Measurements from ENCODE around the gene GNL3L.

DNA sequence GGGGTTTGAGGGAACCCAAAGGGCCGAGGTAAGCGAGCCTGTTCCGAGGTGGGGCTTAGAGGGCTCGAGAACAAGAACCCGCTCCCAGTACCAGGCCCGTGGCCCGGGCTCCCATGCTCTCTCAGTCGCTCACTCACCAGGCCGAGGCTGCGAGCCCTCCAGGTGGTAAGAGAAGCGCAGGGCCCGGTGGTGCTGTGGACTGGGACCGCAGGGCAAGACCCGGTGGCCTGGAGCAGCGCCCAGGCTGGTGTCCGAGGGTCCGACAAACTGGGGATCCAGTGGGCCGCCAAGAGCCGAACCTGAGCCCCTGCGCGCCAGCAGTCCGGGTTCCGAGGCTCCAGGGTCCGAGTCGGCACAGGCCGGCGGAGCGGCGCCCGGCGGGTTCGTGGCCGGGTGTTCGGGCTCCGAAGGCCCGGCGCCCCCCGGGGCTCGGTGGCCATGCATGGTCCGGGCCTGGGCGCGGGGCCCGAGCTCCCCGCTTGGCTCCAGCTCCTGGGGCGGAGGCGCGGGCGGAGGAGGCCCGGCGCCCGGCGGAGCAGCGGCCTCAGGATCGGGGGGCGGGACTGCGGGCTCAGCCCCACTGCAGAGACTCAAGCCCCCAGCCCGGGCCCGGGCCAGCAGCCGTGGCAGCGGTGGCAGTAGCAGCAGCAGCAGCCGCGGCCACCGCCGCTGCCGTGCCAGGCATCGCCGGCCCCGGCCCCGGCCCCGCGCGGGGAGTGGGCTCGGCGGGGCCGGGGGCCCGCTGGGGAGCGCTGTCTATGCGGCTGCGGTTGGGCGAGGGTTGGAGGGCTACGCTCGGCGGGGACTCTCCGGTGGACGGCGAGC, 34.8 kb upstream of the GNL3L start:
- TF ChIP-seq, protein P1, sequence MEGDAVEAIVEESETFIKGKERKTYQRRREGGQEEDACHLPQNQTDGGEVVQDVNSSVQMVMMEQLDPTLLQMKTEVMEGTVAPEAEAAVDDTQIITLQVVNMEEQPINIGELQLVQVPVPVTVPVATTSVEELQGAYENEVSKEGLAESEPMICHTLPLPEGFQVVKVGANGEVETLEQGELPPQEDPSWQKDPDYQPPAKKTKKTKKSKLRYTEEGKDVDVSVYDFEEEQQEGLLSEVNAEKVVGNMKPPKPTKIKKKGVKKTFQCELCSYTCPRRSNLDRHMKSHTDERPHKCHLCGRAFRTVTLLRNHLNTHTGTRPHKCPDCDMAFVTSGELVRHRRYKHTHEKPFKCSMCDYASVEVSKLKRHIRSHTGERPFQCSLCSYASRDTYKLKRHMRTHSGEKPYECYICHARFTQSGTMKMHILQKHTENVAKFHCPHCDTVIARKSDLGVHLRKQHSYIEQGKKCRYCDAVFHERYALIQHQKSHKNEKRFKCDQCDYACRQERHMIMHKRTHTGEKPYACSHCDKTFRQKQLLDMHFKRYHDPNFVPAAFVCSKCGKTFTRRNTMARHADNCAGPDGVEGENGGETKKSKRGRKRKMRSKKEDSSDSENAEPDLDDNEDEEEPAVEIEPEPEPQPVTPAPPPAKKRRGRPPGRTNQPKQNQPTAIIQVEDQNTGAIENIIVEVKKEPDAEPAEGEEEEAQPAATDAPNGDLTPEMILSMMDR (IDR thresholded peaks at IDR 0.05 in 4 of 5, conservative IDR thresholded peaks at IDR 0.05 in 1 of 5), result no peak
- TF ChIP-seq POLR2A (IDR thresholded peaks at IDR 0.05), result no peak

Data from gastrocnemius medialis (tissue), 4 donors.